HG02623 (cell line): ENCODE data around the gene PEF1.

Experiments
- ATAC-seq: cut with Tn5 transposase; IDR thresholded peaks from one replicate; pipeline ENCODE4 v1.9.1; 2021; ENCODE audit warnings: moderate library complexity; ENCODE audit not compliant: unreplicated experiment

Gene PEF1

DNA sequence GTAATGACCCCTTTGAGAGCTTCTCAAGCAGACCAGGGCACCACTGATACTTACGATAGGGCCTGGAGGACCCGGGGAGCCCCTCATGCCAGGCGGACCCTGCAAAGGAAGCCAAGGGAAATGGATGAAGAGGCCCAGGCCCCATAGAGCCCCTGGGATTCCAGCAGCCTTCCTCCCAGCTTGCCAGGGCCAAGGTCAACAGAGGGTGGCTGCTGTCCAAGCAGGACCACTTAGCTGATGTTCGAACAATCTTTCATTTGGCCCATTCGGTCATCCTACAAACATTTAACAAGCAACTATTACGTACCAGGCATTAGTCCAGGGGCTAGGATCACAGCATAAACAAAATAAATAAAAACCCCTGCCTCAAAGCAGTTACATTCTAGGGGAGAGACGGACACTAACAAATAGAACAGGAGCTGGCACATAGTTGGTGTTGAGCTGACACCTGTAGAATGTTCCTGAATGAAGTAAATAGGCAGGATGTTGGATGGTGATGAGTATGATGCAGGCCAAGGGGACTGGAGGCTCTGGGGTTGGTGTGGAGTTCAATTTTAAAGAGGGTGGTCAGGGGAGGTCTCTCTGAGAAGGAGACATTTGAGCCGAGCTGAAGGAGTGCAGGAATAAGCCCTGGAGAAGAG is 27.0 kb upstream of the PEF1 start:
- ATAC-seq, result no peak

DNA sequence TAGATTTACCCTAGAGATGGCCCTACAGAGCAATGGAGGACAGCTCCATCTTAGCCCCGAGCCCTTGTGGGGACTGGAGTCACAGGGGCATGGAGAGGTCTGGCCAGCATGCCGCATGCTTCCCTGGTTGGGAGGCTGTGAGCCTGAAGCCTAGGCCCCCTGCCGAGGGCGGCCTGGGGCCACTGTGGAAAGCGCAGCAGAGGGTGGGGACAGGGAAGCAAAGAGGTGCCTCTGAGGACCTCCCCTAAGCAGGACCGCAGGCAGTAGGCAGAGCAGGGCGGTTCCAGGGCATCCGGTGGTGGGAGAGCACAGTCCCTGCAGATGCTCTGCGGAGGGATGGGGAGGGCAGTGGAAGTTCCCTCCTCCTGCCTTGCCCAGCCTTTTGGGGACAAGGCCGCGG is 26.5 kb upstream of the PEF1 start:
- ATAC-seq, result no peak

DNA sequence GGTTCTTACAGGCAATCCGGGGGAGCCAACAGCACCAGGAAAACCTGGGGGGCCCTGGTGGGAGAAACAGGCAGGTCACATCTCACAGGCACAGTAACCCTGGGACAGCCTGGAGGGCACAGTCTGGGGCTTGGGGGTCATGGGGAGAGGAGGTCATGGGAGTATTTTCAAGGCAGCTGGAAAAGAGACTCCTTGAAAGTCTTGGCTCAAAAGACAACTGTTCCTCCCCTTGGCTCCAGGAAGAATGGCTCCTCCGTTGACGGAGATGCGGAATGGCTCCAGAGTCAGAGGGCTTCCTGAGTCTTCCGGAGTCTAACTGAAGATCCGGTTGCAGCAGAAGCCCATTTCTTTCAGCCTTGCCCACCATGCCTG is 25.9 kb upstream of the PEF1 start:
- no peak for ATAC-seq

GRCh38 chr1:31669786-31670592 is 25.3 kb upstream of the PEF1 start:
- no peak for ATAC-seq

DNA sequence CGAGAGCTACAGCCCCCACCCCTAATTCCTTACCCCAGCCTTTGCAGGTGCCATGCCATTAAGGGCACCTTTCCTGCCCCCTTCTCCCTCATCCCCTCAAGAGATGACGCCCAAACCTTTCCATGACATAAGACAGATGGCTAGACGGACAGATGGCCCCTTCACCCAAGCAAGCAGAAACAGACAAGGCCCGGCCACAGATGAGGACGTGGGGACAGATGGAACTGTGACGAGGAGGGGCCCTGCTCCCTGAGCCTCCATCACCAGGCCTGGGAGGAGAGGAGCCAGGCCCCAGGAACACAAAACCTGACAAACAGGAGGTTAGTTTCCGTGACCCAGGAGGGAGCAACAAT is 24.7 kb upstream of the PEF1 start:
- ATAC-seq, result no peak

DNA sequence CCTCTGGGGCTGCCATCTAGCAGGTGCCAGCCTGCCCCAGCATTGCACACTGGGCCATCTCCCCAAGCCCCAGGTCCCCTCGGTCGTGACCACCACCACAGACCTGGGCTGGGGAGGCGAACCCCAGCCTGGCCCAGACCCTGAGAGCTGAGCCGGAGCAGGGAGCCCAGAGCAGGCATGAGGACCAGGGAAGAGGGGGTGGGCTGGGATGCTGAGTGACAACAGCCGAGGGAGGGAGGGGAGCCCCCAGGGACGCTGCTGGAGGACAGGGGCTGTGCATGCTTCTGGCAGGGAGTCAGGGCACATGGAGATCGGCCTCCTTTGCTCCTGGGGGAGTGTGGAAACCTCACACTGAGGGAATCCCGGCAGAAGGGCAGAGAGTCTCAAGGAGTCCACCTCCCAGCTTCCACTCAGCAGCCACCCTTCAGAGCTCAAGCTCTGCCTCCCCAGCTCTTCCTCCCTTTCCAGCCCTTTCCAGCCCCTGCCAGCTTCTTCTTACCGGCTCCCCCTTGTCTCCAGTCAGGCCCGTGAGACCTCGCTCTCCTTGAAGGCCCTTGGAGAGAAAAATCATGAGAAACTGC is 23.7 kb upstream of the PEF1 start:
- no peak for ATAC-seq

DNA sequence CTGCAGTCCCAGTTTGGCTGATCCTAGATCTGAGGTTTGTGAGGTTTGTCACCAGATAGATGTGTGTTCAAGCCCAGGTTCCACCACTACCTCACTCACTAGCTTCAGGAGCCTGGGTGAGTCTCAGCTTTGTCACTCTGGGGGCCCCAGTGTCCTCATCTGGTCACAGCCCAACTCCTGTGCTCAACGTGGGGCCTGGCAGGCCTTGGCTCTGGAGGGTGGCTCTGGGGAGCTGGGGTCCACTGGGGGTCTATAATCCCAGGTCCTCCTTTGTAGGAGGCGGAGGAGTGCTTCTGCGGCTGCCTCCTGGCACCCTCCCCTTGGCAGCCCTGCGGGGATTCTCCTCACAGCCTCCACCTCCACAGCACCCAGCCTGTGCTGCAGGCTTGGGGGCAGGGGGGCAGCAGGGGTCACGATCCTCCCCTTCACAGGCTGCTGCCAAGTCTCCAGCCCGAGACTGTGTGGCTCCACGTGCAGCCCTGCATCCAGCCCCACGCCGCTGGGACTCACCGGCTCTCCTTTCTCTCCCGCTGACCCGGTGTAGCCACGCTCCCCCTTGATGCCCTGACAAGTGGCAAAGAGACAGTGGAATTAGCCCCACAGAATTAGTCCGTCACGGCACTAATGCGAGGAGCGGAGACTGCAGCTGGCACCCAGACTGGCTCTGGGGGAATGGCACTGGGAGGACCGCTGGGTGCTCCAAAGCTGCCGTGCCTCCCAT is 22.5 kb upstream of the PEF1 start:
- ATAC-seq, result no peak

DNA sequence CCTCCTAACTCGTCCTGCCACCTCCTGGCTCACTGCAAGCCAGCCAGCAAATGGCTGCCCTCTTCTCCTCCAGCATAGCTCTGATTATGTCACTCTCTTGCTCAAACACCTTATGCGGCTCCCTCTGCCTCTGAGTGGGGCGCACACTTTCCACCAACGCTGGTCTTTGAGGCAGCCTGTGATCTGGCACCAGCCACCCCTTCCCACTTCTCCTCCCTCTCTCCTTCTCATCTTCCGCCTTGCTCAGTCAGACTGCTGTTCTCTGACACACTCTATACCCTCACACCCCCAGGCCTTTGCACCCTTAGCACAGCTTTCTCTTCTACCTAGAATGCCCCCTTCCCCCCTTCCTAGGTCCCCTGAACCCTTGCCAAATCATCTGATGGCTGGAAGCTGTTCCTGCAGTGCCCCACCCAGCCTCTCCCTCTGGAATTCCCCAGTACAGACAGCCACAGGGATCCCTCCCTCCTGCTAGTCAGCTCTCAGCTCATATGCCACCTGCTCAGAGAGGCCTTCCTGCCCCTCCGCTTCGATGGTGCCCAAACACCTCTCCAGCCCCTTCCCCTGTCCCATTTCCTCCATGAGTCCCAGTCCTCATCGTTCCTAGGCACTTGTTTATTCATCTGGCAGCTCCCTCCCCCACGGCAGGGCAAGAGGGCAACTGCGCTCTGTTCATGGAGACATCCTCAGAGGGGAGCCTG is 21.7 kb upstream of the PEF1 start:
- no peak for ATAC-seq

- no peak for ATAC-seq
Measured at GRCh38 chr1:31665234-31665878, 20.7 kb upstream of the PEF1 start.

GRCh38 chr1:31664528-31664927 is 19.9 kb upstream of the PEF1 start:
- ATAC-seq, result no peak

GRCh38 chr1:31663622-31664452 is 19.2 kb upstream of the PEF1 start:
- ATAC-seq, result no peak

GRCh38 chr1:31662463-31662862 is 17.8 kb upstream of the PEF1 start:
- no peak for ATAC-seq

DNA sequence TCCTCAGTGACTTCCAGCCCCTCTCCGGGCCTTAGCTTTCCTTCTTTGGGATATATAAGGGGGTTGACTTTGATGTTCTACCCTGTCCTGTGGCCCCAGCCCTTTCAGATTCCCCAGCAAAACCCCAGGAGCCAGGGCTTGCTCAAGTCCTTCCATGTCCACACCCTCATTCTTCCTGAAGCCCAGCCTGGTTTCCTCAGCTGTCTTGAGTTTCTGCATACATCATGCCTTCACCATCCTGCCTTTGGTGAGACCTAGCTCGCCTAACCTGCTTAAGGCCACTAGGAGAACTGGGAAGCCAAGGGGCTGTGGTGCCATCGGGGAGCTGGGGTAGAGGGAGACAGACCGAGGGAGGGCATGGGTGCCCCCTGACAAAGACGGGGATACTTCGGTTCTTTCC is 17.2 kb upstream of the PEF1 start:
- no peak for ATAC-seq

- ATAC-seq, result no peak
Measured at GRCh38 chr1:31660871-31661455, 16.3 kb upstream of the PEF1 start.

- no peak for ATAC-seq
Measured at GRCh38 chr1:31659889-31660288, 15.2 kb upstream of the PEF1 start.

GRCh38 chr1:31658721-31659120 is 14.0 kb upstream of the PEF1 start:
- no peak for ATAC-seq

GRCh38 chr1:31657972-31658510 is 13.4 kb upstream of the PEF1 start:
- no peak for ATAC-seq

DNA sequence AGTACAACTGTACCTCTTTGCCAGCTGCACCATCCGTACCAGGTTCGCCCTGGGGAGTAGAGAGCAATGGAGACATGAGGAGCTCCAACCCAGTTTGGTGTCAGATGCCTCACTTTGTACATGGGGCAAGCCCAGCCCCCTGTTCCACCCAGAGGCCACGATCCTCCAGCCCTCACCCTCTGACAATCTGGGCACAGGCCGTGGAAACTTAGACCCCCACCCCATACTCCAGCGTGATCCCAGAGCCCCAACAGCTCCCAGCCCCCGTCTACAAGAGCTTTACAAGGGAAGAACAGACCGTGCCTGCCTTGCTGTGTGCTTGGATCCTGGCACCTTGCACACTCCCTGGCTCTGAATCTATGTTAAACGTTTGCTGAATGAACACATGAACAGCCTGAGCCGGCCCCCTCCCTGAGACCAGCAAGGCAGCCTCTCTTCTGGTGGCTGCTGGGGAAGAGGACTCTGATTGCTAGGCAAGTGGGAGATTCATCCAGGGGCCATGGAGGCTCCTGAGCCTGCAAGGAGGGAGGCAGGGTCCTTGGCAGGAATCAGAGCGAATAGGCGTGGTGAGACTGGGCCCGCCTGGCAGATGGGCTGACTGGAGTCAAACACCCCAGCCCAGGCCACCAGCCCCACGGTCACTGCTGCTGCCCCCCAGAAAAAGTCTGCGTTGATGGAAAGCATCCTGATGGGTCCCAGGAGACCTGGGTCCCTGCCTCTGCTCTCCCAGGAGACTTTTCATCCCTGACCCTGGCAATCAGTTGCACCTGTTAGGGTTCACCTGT is 12.5 kb upstream of the PEF1 start:
- ATAC-seq, result no peak
